MG63 (cell line): ENCODE data around the gene CCDC97. TPM values are rescaled to one million over a fixed set of nuclear protein-coding genes. Genes with fewer than 3 reads are reported as not detected.

Experiments
- DNase-seq: peaks from one replicate; pipeline ENCODE4 v3.0.0-alpha.2; 2020
- H3K27me3 ChIP-seq: fragments of 250-450 bp; sonication (Bioruptor Pico); 2 replicates; pipeline ENCODE4 v1.5.1; 2020; ENCODE audit warnings: mild to moderate bottlenecking, moderate library complexity
- H3K36me3 ChIP-seq: fragments of 250-450 bp; sonication (Bioruptor Pico); 2 replicates; pipeline ENCODE4 v1.5.1; 2020; ENCODE audit warnings: mild to moderate bottlenecking, moderate library complexity
- H3K4me3 ChIP-seq: fragments of 250-450 bp; sonication (Bioruptor Pico); 2 replicates; pipeline ENCODE4 v1.5.1; 2020; ENCODE audit warnings: mild to moderate bottlenecking, moderate library complexity
- H3K9me3 ChIP-seq: fragments of 250-450 bp; sonication (Bioruptor Pico); 2 replicates; pipeline ENCODE4 v1.5.1; 2020; ENCODE audit warnings: mild to moderate bottlenecking, moderate library complexity
- total RNA-seq: library from RNA; depleted of rRNA; stranded (reverse); fragments of >200 nt; shearing (Covaris generic); gene quantifications from 2 replicates; pipeline ENCODE4 v1.2.3, GENCODE V29; 2014; ENCODE audit warnings: low replicate concordance

The CCDC97 gene
- total RNA-seq, 1 experiment from 2014 or later: 22.3 TPM

DNA sequence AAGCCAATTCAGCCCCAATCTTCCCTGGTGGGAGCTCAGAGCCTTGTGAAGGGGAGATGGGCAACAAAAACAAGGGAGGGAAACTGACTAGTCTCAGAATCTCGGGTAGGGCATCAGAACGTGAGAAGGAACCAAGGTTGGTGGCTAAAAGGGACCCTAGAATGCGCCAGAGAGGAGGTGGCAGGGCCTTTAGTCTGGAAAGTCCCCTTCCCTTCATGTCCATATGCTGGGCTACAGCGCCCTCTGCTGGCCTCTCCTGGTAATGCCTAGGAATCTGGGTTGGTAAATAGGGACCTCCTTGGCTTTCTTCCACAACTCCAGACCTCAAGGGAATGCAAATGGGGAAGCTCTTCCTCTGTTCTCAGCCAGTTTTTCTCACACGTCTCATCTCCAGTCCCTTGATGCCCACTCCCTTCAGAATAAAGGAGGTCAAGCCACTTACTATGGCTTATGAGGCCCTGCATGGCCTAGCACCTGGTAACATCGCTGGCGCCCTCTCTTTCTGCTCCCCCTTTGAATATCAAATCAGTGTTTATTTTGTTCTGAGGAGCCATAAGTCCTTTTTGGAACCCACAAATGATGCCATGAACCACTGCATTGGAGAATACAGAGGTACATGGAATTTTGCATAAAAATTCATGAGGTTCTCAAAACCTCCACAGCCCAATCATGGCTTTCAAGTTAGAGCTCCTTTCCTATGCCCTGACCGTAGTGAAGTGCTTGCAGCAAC is 1.4 kb upstream of the CCDC97 start:
- no peaks in the 10 kb centered on the region for H3K27me3 ChIP-seq
- peak overlapping the region; percentile 91 for H3K4me3 ChIP-seq
- peak; percentile 81 for DNase-seq
- peaks cover 69% of the 10 kb centered on the region for H3K36me3 ChIP-seq
- H3K9me3 ChIP-seq: no peaks in the 10 kb centered on the region

- H3K4me3 ChIP-seq: peak overlapping the region; percentile 91
- no peaks in the 10 kb centered on the region for H3K27me3 ChIP-seq
- no peaks in the 10 kb centered on the region for H3K9me3 ChIP-seq
- DNase-seq: no peak
- peaks cover 69% of the 10 kb centered on the region for H3K36me3 ChIP-seq
These were observed 566 bp upstream of the CCDC97 start for GRCh38 chr19:41309180-41310032.

GRCh38 chr19:41311072-41311471 is 1.1 kb downstream of the CCDC97 start:
- peak overlapping the region; percentile 91 for H3K4me3 ChIP-seq
- H3K9me3 ChIP-seq: no peaks in the 10 kb centered on the region
- DNase-seq: no peak
- H3K36me3 ChIP-seq: peaks cover 65% of the 10 kb centered on the region
- no peaks in the 10 kb centered on the region for H3K27me3 ChIP-seq

DNA sequence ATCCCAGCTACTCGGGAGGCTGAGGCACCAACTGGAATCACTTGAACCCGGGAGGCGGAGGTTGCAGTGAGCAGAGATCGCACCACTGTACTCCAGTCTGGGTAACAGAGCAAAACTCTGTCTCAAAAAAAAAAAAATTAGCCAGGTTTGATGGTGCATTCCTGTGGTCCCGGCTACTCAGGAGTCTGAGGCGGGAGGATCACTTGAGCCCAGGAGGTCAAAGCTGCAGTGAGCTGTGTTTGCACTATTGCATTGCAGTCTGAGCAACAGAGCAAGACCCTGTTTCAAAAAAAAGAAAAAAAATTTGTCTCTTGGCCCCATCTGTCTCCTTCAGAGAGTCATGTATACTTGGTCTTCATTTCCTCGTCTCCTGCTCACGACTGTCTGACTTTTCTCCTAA is 1.6 kb downstream of the CCDC97 start:
- Histone ChIP-seq H3K4me3 (peak overlapping the region; percentile 91), H3K36me3 (peaks cover 65% of the 10 kb centered on the region), H3K9me3 (no peaks in the 10 kb centered on the region), H3K27me3 (no peaks in the 10 kb centered on the region)
- no peak for DNase-seq

- Histone ChIP-seq H3K27me3 (no peaks in the 10 kb centered on the region), H3K9me3 (no peaks in the 10 kb centered on the region), H3K4me3 (no peak overlapping the region), H3K36me3 (peaks cover 86% of the 10 kb centered on the region)
- no peak for DNase-seq
These were observed 6.4 kb downstream of the CCDC97 start for GRCh38 chr19:41316306-41316920.

- H3K36me3 ChIP-seq: peaks cover 87% of the 10 kb centered on the region
- no peak for DNase-seq
- no peaks in the 10 kb centered on the region for H3K27me3 ChIP-seq
- H3K9me3 ChIP-seq: no peaks in the 10 kb centered on the region
- no peak overlapping the region for H3K4me3 ChIP-seq
These were observed 8.9 kb downstream of the CCDC97 start for GRCh38 chr19:41318696-41319499.

GRCh38 chr19:41319500-41320184 is 9.7 kb downstream of the CCDC97 start:
- Histone ChIP-seq H3K36me3 (peaks cover 87% of the 10 kb centered on the region), H3K27me3 (no peaks in the 10 kb centered on the region), H3K9me3 (no peaks in the 10 kb centered on the region), H3K4me3 (no peak overlapping the region)
- DNase-seq: no peak

DNA sequence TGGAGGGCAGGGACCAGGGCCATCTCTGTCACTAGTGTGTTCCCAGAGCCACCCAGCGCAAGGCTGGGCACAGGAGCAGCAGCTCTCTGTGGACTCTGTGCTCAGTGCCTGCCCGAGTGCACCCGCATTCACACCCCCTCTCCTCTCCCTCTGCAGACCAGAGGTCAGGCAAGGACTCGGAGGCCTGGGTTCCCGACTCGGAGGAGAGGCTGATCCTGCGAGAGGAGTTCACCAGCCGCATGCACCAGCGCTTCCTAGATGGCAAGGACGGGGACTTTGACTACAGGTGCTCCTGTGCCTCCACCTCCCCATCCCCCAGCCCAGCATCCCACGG is 10.2 kb downstream of the CCDC97 start:
- Histone ChIP-seq H3K4me3 (no peak overlapping the region), H3K27me3 (no peaks in the 10 kb centered on the region), H3K36me3 (peaks cover 86% of the 10 kb centered on the region), H3K9me3 (no peaks in the 10 kb centered on the region)
- DNase-seq: no peak

DNA sequence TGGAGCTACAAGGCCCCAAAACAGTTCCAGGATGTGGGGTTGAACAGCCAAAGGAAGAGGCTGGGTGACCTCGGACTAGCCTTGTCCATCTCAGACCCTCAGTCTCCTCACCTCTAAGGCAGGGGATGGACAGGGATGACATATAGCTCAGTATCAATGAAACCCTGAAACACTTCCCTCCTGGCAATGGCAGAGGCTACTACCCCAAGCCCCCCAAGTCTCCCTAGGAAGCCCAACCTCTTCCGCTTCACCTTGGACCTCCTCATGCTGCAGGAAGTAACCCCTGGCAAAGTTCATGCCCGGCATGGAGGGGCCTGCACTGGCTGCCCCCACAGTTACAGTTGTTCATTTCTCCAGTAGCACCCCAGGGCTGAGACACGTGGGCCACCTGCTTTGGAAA is 10.6 kb downstream of the CCDC97 start:
- Histone ChIP-seq H3K9me3 (no peaks in the 10 kb centered on the region), H3K27me3 (no peaks in the 10 kb centered on the region), H3K36me3 (peaks cover 85% of the 10 kb centered on the region), H3K4me3 (no peak overlapping the region)
- DNase-seq: no peak

GRCh38 chr19:41321204-41321599 is 11.2 kb downstream of the CCDC97 start:
- peaks cover 85% of the 10 kb centered on the region for H3K36me3 ChIP-seq
- no peak overlapping the region for H3K4me3 ChIP-seq
- no peaks in the 10 kb centered on the region for H3K27me3 ChIP-seq
- no peaks in the 10 kb centered on the region for H3K9me3 ChIP-seq
- DNase-seq: no peak

DNA sequence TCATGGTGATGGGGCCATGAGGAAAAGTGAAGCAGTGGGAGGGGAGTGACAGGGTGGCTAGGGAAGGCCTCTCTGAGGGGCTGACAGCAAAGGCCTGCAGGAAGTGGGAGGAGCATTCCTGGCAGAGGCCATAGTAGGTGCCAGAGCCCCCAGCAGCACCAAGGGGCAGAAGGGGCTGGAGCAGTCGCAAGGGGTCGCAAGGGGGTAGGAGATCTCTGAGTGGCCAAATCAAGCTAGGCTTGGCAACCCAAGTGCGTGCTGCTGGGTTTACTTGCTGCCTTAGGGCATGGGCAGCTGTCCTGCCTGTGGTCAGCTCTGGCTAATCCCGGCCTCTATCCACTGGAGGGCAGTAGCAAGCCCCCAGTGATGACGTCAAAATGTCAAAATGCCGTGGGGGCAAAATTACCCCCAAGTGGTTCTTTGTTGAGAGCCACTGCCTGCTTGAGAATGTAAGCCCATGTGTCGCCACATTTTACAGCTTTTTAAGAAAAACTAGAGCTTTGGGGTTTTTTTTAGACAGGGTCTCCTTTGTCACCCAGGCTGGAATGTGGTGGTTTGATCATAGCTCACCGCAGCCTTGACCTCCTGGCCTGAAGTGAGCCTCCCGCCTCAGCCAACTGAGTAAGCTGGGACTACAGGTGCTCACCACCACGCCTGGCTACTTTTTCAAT is 11.8 kb downstream of the CCDC97 start:
- peak; percentile 63 for DNase-seq
- Histone ChIP-seq H3K27me3 (no peaks in the 10 kb centered on the region), H3K4me3 (no peak overlapping the region), H3K9me3 (no peaks in the 10 kb centered on the region), H3K36me3 (peaks cover 85% of the 10 kb centered on the region)

- H3K36me3 ChIP-seq: peaks cover 80% of the 10 kb centered on the region
- DNase-seq: no peak
- no peaks in the 10 kb centered on the region for H3K27me3 ChIP-seq
- H3K9me3 ChIP-seq: no peaks in the 10 kb centered on the region
- no peak overlapping the region for H3K4me3 ChIP-seq
These were observed 12.5 kb downstream of the CCDC97 start for GRCh38 chr19:41322451-41322850.

DNA sequence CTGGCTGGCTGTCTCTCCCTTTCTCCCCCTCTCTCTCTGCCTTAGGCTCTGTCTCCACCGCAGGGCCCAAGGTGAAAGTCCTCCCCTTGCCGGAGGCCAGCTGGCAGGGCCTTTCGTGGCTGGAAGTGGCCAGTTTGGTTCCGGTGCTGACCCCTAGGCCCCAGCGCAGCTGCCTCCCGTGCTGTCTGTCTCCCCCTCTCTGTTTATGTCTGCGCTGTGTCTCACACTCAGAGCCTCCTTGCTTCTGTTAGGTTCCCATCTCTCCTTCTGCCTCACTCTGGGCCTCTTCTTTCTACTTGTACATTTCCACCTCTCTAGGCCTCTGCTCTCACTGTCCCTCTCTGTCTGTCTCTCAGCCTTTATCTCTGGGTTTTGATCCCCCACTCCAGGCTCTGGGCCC is 13.1 kb downstream of the CCDC97 start:
- Histone ChIP-seq H3K9me3 (no peaks in the 10 kb centered on the region), H3K36me3 (peaks cover 81% of the 10 kb centered on the region), H3K27me3 (no peaks in the 10 kb centered on the region), H3K4me3 (no peak overlapping the region)
- DNase-seq: peak; percentile 58

- Histone ChIP-seq H3K9me3 (no peaks in the 10 kb centered on the region), H3K36me3 (peaks cover 81% of the 10 kb centered on the region), H3K27me3 (no peaks in the 10 kb centered on the region), H3K4me3 (no peak overlapping the region)
- peak; percentile 96 for DNase-seq
These were observed 13.6 kb downstream of the CCDC97 start for GRCh38 chr19:41323430-41324125.

DNA sequence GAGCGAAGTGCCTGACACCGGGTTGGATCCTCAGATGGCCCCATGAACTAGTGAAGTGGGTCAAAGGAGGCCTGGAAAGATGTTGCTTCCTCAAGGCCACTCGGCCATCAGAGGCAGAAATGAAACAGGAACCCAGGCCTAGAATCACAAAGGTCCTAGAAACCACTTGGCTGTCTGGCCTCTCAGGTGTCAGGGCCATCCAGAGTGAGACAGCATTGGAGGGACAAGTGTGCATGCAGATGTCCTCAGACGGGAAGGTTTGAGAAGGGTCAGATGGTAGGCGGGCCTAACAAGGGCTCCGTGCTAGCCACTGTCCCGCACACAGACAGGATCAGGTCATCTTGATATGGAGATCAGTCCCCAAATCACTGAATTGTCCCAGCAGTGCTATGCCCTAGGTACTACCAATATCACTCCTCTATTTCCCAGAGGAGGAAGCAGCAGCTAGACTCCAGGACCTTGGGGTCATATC is 14.3 kb downstream of the CCDC97 start:
- Histone ChIP-seq H3K36me3 (peaks cover 81% of the 10 kb centered on the region), H3K27me3 (no peaks in the 10 kb centered on the region), H3K4me3 (no peak overlapping the region), H3K9me3 (no peaks in the 10 kb centered on the region)
- no peak for DNase-seq
